ENCODE data around the gene RUNX3.

GRCh38 chr1:24951810-24952412 lies 21.8 kb upstream of the RUNX3 start:
- TF ChIP-seq, protein P1, sequence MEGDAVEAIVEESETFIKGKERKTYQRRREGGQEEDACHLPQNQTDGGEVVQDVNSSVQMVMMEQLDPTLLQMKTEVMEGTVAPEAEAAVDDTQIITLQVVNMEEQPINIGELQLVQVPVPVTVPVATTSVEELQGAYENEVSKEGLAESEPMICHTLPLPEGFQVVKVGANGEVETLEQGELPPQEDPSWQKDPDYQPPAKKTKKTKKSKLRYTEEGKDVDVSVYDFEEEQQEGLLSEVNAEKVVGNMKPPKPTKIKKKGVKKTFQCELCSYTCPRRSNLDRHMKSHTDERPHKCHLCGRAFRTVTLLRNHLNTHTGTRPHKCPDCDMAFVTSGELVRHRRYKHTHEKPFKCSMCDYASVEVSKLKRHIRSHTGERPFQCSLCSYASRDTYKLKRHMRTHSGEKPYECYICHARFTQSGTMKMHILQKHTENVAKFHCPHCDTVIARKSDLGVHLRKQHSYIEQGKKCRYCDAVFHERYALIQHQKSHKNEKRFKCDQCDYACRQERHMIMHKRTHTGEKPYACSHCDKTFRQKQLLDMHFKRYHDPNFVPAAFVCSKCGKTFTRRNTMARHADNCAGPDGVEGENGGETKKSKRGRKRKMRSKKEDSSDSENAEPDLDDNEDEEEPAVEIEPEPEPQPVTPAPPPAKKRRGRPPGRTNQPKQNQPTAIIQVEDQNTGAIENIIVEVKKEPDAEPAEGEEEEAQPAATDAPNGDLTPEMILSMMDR (IDR thresholded peaks at IDR 0.05) = no peak
- TF ChIP-seq EZH2 (IDR thresholded peaks at IDR 0.05; ENCODE audit: borderline replicate concordance, insufficient read depth, low read depth, low read length, poor library complexity, severe bottlenecking) = no peak
